Naive thymus-derived CD4-positive, alpha-beta T cell (primary cell): Measurements from ENCODE around the gene PRUNE1. TPM values are rescaled to one million over a fixed set of nuclear protein-coding genes. Genes with fewer than 3 reads are reported as not detected.

Experiments used
- ATAC-seq: fragments of 150-1000 bp; cut with Tn5 transposase; 2 replicates; pipeline ENCODE4 v1.10.0; 2021; ENCODE audit warnings: mild to moderate bottlenecking, moderate library complexity
- CTCF ChIA-PET: fragments of 350-600 bp; sonication (Branson Sonifier 250); formaldehyde crosslinking; loops from one replicate; lab custom pipeline; 2021; ENCODE audit warnings: antibody characterized with exemption; lab: Charles Lee
- POLR2A ChIA-PET: fragments of 350-600 bp; sonication (Branson Sonifier 250); formaldehyde crosslinking; loops from one replicate; lab custom pipeline; 2021; ENCODE audit warnings: antibody characterized with exemption, inconsistent platforms; lab: Charles Lee
- DNase-seq, 9 donors: peaks; one replicate each; pipeline versions ENCODE4 v3.0.0 to v3.0.0-alpha.2; 2020 to 2022; ENCODE audit warnings: mixed read lengths in 1 of 9
- H3K27ac ChIP-seq: one replicate; pipeline ENCODE4 v1.7.0; 2013; ENCODE audit warnings: mild to moderate bottlenecking, low read depth, low read length, moderate library complexity
- H3K27me3 ChIP-seq, 2 donors: one replicate each; pipeline ENCODE4 v1.7.0; 2013; ENCODE audit warnings: low read length in 2 of 2, mild to moderate bottlenecking in 2 of 2, moderate library complexity in 2 of 2; ENCODE audit not compliant: control insufficient read depth in 2 of 2, insufficient read depth in 2 of 2
- H3K36me3 ChIP-seq, 3 experiments: 1 replicate in 2 of 3; 2 replicates in 1 of 3; pipeline ENCODE4 v1.7.0; 2013; ENCODE audit warnings: low read length in 3 of 3, mild to moderate bottlenecking in 3 of 3, moderate library complexity in 1 of 3; ENCODE audit not compliant: insufficient read depth in 3 of 3, control insufficient read depth in 2 of 3
- H3K4me1 ChIP-seq, 2 donors: one replicate each; pipeline ENCODE4 v1.7.0; 2013; ENCODE audit warnings: low read length in 2 of 2, mild to moderate bottlenecking in 2 of 2, moderate library complexity in 1 of 2; ENCODE audit not compliant: control insufficient read depth in 2 of 2, insufficient read depth in 2 of 2
- H3K4me3 ChIP-seq: 2 replicates; pipeline ENCODE4 v1.7.0; 2013; ENCODE audit warnings: mild to moderate bottlenecking, low read length
- H3K9me3 ChIP-seq, 3 experiments: 1 replicate in 2 of 3; 2 replicates in 1 of 3; pipeline ENCODE4 v1.7.0; 2013; ENCODE audit warnings: low read length in 3 of 3; ENCODE audit not compliant: control insufficient read depth in 2 of 3
- H3K27ac Mint-ChIP-seq, 9 donors: one replicate each; pipeline ENCODE4 v1.8.0; 2020 to 2022; ENCODE audit warnings: mixed read lengths in 9 of 9, mild to moderate bottlenecking in 8 of 9, moderate library complexity in 5 of 9, inconsistent platforms in 2 of 9
- H3K27me3 Mint-ChIP-seq, 5 donors: one replicate each; pipeline ENCODE4 v1.8.0; 2021 to 2022; ENCODE audit warnings: mixed read lengths in 5 of 5, mild to moderate bottlenecking in 1 of 5
- H3K36me3 Mint-ChIP-seq, 5 donors: one replicate each; pipeline ENCODE4 v1.8.0; 2020 to 2022; ENCODE audit warnings: mixed read lengths in 5 of 5, mild to moderate bottlenecking in 3 of 5, inconsistent platforms in 1 of 5
- H3K4me1 Mint-ChIP-seq, 7 donors: one replicate each; pipeline ENCODE4 v1.8.0; 2020 to 2022; ENCODE audit warnings: mixed read lengths in 7 of 7, mild to moderate bottlenecking in 3 of 7, inconsistent platforms in 1 of 7
- H3K4me3 Mint-ChIP-seq, 10 donors: one replicate each; pipeline ENCODE4 v1.8.0; 2020 to 2022; ENCODE audit warnings: mild to moderate bottlenecking in 10 of 10, mixed read lengths in 10 of 10, moderate library complexity in 6 of 10, inconsistent platforms in 2 of 10
- H3K9me3 Mint-ChIP-seq, 11 donors: one replicate each; pipeline ENCODE4 v1.8.0; 2020 to 2022; ENCODE audit warnings: mixed read lengths in 11 of 11, mild to moderate bottlenecking in 4 of 11, inconsistent platforms in 1 of 11, moderate library complexity in 1 of 11
- intact Hi-C, 2 donors: fragments of 100-400 bp; cut with micrococcal nuclease; formaldehyde crosslinking; loops; one replicate each; pipeline ENCODE4 v1.15.1; 2023
- polyA plus RNA-seq, 2 donors: library from polyadenylated mRNA; unstranded; fragments of 300-500 nt; fragmentation: Illumina TruSeq; gene quantifications; one replicate each; pipeline ENCODE4 v1.2.3, GENCODE V29; 2021
- total RNA-seq, 6 experiments: library from RNA in 5 of 6; stranded (reverse) in 5 of 6; gene quantifications; 1 replicate in 5 of 6; 2 replicates in 1 of 6; pipeline ENCODE4 v1.2.3 and lab custom pipeline; 2021 to 2026

PRUNE1 gene
- total and polyA plus RNA-seq, 7 experiments from 2014 or later, result 13.3 to 68.8 (median 41.6) TPM

- no peak for ATAC-seq
- POLR2A ChIA-PET, result interaction anchor here (0.6 to 2.1 kb wide), 9 partner anchors 10 to 155 kb away, joined by 3 to 8 read pairs (median 4); partner anchors contain the start of genes CERS2 and TNFAIP8L2
- CTCF ChIA-PET, result interaction anchor here (0.7 to 1.9 kb wide), 6 partner anchors 10 to 98 kb away, joined by 3 to 9 read pairs (median 5); no protein-coding TSS in a partner anchor
- Mint-ChIP-seq H3K4me3 (peak overlapping the region; percentile 40 to 100 (median 89)), H3K36me3 (peaks cover 9 to 50% (median 17%) of the 10 kb centered on the region in 5 donors), H3K9me3 (no peaks in the 10 kb centered on the region), H3K4me1 (peaks cover 33 to 62% (median 59%) of the 10 kb centered on the region in 7 donors), H3K27ac (peak overlapping the region in 8 of 9 donors; percentile 92 to 97 (median 96)), H3K27me3 (no peaks in the 10 kb centered on the region)
- Histone ChIP-seq H3K4me3 (no peak overlapping the region), H3K4me1 (peaks cover 11 to 39% of the 10 kb centered on the region in 2 donors), H3K27me3 (no peaks in the 10 kb centered on the region), H3K27ac (peak overlapping the region; percentile 77), H3K9me3 (no peaks in the 10 kb centered on the region), H3K36me3 (peaks cover 0 to 56% (median 14%) of the 10 kb centered on the region in 3 experiments)
- intact Hi-C loops, result loop anchor here (5.0 to 10.0 kb wide), 2 partner anchors 39 to 387 kb away; no protein-coding TSS in a partner anchor
- no peak for DNase-seq
Measured at GRCh38 chr1:151001602-151002001, 6.6 kb upstream of the PRUNE1 start.

GRCh38 chr1:151002051-151002450 is 6.2 kb upstream of the PRUNE1 start:
- POLR2A ChIA-PET, result interaction anchor here (0.6 to 2.1 kb wide), 9 partner anchors 9 to 60 kb away, joined by 3 to 8 read pairs (median 3); partner anchors contain the start of gene CERS2

GRCh38 chr1:151002611-151003010 is 5.6 kb upstream of the PRUNE1 start:
- intact Hi-C loops, result loop anchor here (5.0 to 10.0 kb wide), 2 partner anchors 40 to 388 kb away; no protein-coding TSS in a partner anchor
- peak overlapping the region; percentile 85 to 100 (median 96) for H3K4me3 Mint-ChIP-seq
- CTCF ChIA-PET, result interaction anchor here (0.7 to 1.6 kb wide), 4 partner anchors 27 to 237 kb away, joined by 3 to 6 read pairs (median 4); partner anchors contain the start of gene CTSS
- peaks cover 43 to 72% (median 68%) of the 10 kb centered on the region in 7 donors for H3K4me1 Mint-ChIP-seq
- POLR2A ChIA-PET, result interaction anchor here (0.9 to 4.5 kb wide), 8 partner anchors 7 to 52 kb away, joined by 3 to 20 read pairs (median 6); partner anchors contain the start of gene CERS2
- H3K9me3 Mint-ChIP-seq, result no peaks in the 10 kb centered on the region
- ATAC-seq (no peak), DNase-seq (no peak)
- H3K27ac ChIP-seq, result peak overlapping the region; percentile 77
- H3K27me3 ChIP-seq, result no peaks in the 10 kb centered on the region
- peaks cover 21 to 49% of the 10 kb centered on the region in 2 donors for H3K4me1 ChIP-seq
- peak overlapping the region; percentile 46 for H3K4me3 ChIP-seq
- peaks cover 6 to 41% (median 17%) of the 10 kb centered on the region in 5 donors for H3K36me3 Mint-ChIP-seq
- peak overlapping the region; percentile 83 to 97 (median 96) for H3K27ac Mint-ChIP-seq
- peaks cover 0 to 45% (median 14%) of the 10 kb centered on the region in 3 experiments for H3K36me3 ChIP-seq
- H3K9me3 ChIP-seq, result no peaks in the 10 kb centered on the region
- H3K27me3 Mint-ChIP-seq, result no peaks in the 10 kb centered on the region

More at GRCh38 chr1:151002051-151002450, 6.2 kb upstream of the PRUNE1 start:
- H3K4me3 ChIP-seq, result peak overlapping the region; percentile 46
- peaks cover 16 to 43% of the 10 kb centered on the region in 2 donors for H3K4me1 ChIP-seq
- no peaks in the 10 kb centered on the region for H3K9me3 ChIP-seq
- Mint-ChIP-seq H3K27ac (peak overlapping the region in 8 of 9 donors; percentile 92 to 97 (median 96)), H3K4me3 (peak overlapping the region; percentile 40 to 100 (median 89)), H3K4me1 (peaks cover 37 to 66% (median 63%) of the 10 kb centered on the region in 7 donors), H3K36me3 (peaks cover 8 to 47% (median 17%) of the 10 kb centered on the region in 5 donors), H3K9me3 (no peaks in the 10 kb centered on the region), H3K27me3 (no peaks in the 10 kb centered on the region)
- DNase-seq (no peak), ATAC-seq (no peak)
- intact Hi-C loops, result loop anchor here (5.0 to 10.0 kb wide), 2 partner anchors 40 to 387 kb away; no protein-coding TSS in a partner anchor
- CTCF ChIA-PET, result interaction anchor here (0.7 to 1.4 kb wide), 5 partner anchors 23 to 88 kb away, joined by 3 to 9 read pairs (median 5); no protein-coding TSS in a partner anchor
- H3K36me3 ChIP-seq, result peaks cover 0 to 51% (median 14%) of the 10 kb centered on the region in 3 experiments
- no peaks in the 10 kb centered on the region for H3K27me3 ChIP-seq
- H3K27ac ChIP-seq, result peak overlapping the region; percentile 77

- peak overlapping the region; percentile 77 for H3K27ac ChIP-seq
- peak in 5 of 9 donors; percentile 21 to 41 (median 40) for DNase-seq
- Mint-ChIP-seq H3K4me1 (peaks cover 47 to 78% (median 74%) of the 10 kb centered on the region in 7 donors), H3K36me3 (peaks cover 6 to 38% (median 16%) of the 10 kb centered on the region in 5 donors), H3K4me3 (peak overlapping the region; percentile 85 to 100 (median 96)), H3K27me3 (no peaks in the 10 kb centered on the region), H3K27ac (peak overlapping the region; percentile 83 to 97 (median 96)), H3K9me3 (no peaks in the 10 kb centered on the region)
- CTCF ChIA-PET, result interaction anchor here (0.9 to 1.6 kb wide), 4 partner anchors 27 to 238 kb away, joined by 3 to 6 read pairs (median 4); partner anchors contain the start of gene CTSS
- peaks cover 25 to 54% of the 10 kb centered on the region in 2 donors for H3K4me1 ChIP-seq
- ATAC-seq, result peak; percentile 12
- H3K4me3 ChIP-seq, result peak overlapping the region; percentile 46
- H3K9me3 ChIP-seq, result no peaks in the 10 kb centered on the region
- peaks cover 0 to 40% (median 14%) of the 10 kb centered on the region in 3 experiments for H3K36me3 ChIP-seq
- POLR2A ChIA-PET, result interaction anchor here (0.8 to 4.5 kb wide), 8 partner anchors 8 to 152 kb away, joined by 3 to 20 read pairs (median 5); partner anchors contain the start of gene C1orf56
- intact Hi-C loops, result loop anchor here (5.0 to 10.0 kb wide), 2 partner anchors 41 to 388 kb away; no protein-coding TSS in a partner anchor
- no peaks in the 10 kb centered on the region for H3K27me3 ChIP-seq
Measured at GRCh38 chr1:151003180-151003579, 5.1 kb upstream of the PRUNE1 start.

- H3K9me3 Mint-ChIP-seq, result no peaks in the 10 kb centered on the region
- peak overlapping the region; percentile 91 to 100 (median 97) for H3K4me3 Mint-ChIP-seq
- H3K9me3 ChIP-seq, result no peaks in the 10 kb centered on the region
- H3K36me3 Mint-ChIP-seq, result peaks cover 5 to 23% (median 11%) of the 10 kb centered on the region in 5 donors
- H3K27me3 ChIP-seq, result no peaks in the 10 kb centered on the region
- H3K27ac ChIP-seq, result peak overlapping the region; percentile 96
- ATAC-seq (no peak), DNase-seq (no peak)
- H3K36me3 ChIP-seq, result peaks cover 0 to 14% (median 5%) of the 10 kb centered on the region in 3 experiments
- CTCF ChIA-PET, result interaction anchor here (0.6 to 3.5 kb wide), 12 partner anchors 11 to 240 kb away, joined by 3 to 30 read pairs (median 4); partner anchors contain the start of genes ANXA9, CERS2 and CTSS
- intact Hi-C loops, result loop anchor here (1.0 to 10.0 kb wide), 7 partner anchors 27 to 739 kb away; partner anchors contain the start of genes APH1A (in 1 of the 2), CERS2 (in 1 of the 2), PSMD4 (in 1 of the 2) and TNFAIP8L2 (in 1 of the 2)
- H3K27me3 Mint-ChIP-seq, result no peaks in the 10 kb centered on the region
- peak overlapping the region; percentile 76 for H3K4me3 ChIP-seq
- POLR2A ChIA-PET, result interaction anchor here (0.5 to 4.5 kb wide), 20 partner anchors 8 to 1119 kb away, joined by 3 to 40 read pairs (median 6); partner anchors contain the start of genes ANXA9, C1orf56, CDC42SE1 and CERS2
- peak overlapping the region; percentile 92 to 99 (median 97) for H3K27ac Mint-ChIP-seq
- peaks cover 39 to 55% of the 10 kb centered on the region in 2 donors for H3K4me1 ChIP-seq
- H3K4me1 Mint-ChIP-seq, result peaks cover 58 to 87% (median 83%) of the 10 kb centered on the region in 7 donors
Measured at GRCh38 chr1:151005729-151006319, 2.4 kb upstream of the PRUNE1 start.
